GM12878 (cell line): Measurements from ENCODE around the gene DTNA. TPM values are rescaled to one million over a fixed set of nuclear protein-coding genes. Genes with fewer than 3 reads are reported as not detected.

Experiments
- ATAC-seq: fragments of 200-7000 bp; cut with Tn5 transposase; 3 replicates; pipeline ENCODE4 v1.9.1; 2020; ENCODE audit warnings: mild to moderate bottlenecking, moderate library complexity
- BruUV-seq: library from RNA; stranded (reverse); fragments of 400-500 nt; replicated peaks from 2 replicates; lab custom pipeline; 2021; lab: Mats Ljungman, UMichigan
- CTCF ChIA-PET: fragments of 300-600 bp; sonication (Branson Sonifier 250); formaldehyde crosslinking; extraction: SDS; loops from one replicate; lab custom pipeline; 2021; ENCODE audit warnings: inconsistent platforms; lab: Yijun Ruan, JAX
- POLR2A ChIA-PET: fragments of 350-600 bp; formaldehyde crosslinking; extraction: SDS; loops from one replicate; lab custom pipeline; 2021; ENCODE audit warnings: inconsistent platforms; lab: Charles Lee
- RAD21 ChIA-PET: fragments of 300-600 bp; sonication (Branson Sonifier 250); formaldehyde crosslinking; loops from one replicate; lab custom pipeline; 2023; ENCODE audit warnings: antibody characterized with exemption; ENCODE audit not compliant: unreplicated experiment; lab: Charles Lee
- SMC1A ChIA-PET: fragments of 300-600 bp; sonication (Branson Sonifier 250); formaldehyde crosslinking; loops from one replicate; lab custom pipeline; 2023; ENCODE audit not compliant: unreplicated experiment, uncharacterized antibody; lab: Charles Lee
- DNase-seq: peaks from one replicate; pipeline ENCODE4 v3.0.0-alpha.2; 2011; ENCODE audit warnings: low read depth, low spot score
- FAIRE-seq: peaks from 3 replicates; lab custom pipeline; 2011; peaks lifted over from hg19 to GRCh38; lab: Jason Lieb, UNC
- H2AFZ ChIP-seq: 2 replicates; pipeline ENCODE4 v1.6.0; 2011; ENCODE audit warnings: low read depth, low read length, control low read depth; ENCODE audit not compliant: control insufficient read depth
- H3K27ac ChIP-seq: 2 replicates; pipeline ENCODE4 v1.5.1; 2011; ENCODE audit warnings: control low read depth; ENCODE audit not compliant: control insufficient read depth, insufficient read depth
- H3K27me3 ChIP-seq, 2 experiments: replicated peaks in 1 of 2; 2 replicates each; pipeline versions ENCODE4 v1.6.0 to v1.6.1; 2011; ENCODE audit warnings: low read length in 1 of 2; ENCODE audit not compliant: control insufficient read depth in 2 of 2, insufficient read depth in 2 of 2
- H3K36me3 ChIP-seq, 2 experiments: 2 replicates each; pipeline ENCODE4 v1.5.1; 2011; ENCODE audit warnings: low read length in 1 of 2; ENCODE audit not compliant: control insufficient read depth in 2 of 2, insufficient read depth in 2 of 2
- H3K4me1 ChIP-seq: 2 replicates; pipeline ENCODE4 v1.6.1; 2011; ENCODE audit warnings: mild to moderate bottlenecking, low read length, moderate library complexity, mixed read lengths; ENCODE audit not compliant: control insufficient read depth, insufficient read depth
- H3K4me2 ChIP-seq: 2 replicates; pipeline ENCODE4 v1.6.0; 2011; ENCODE audit warnings: control low read depth; ENCODE audit not compliant: control insufficient read depth, insufficient read depth
- H3K4me3 ChIP-seq: fragments of 200-600 bp; sonication (generic); 2 replicates; pipeline ENCODE4 v1.5.1; 2016
- H3K79me2 ChIP-seq: 2 replicates; pipeline ENCODE4 v1.6.0; 2011; ENCODE audit warnings: low read length; ENCODE audit not compliant: control insufficient read depth, insufficient read depth
- H3K9ac ChIP-seq: 2 replicates; pipeline ENCODE4 v1.8.0; 2011; ENCODE audit warnings: low read length, control low read depth, mixed read lengths; ENCODE audit not compliant: control insufficient read depth, insufficient read depth
- H3K9me3 ChIP-seq: replicated peaks from 3 replicates; pipeline ENCODE4 v1.5.1; 2011; ENCODE audit warnings: mild to moderate bottlenecking, low read length; ENCODE audit not compliant: control insufficient read depth, insufficient read depth
- H4K20me1 ChIP-seq: 2 replicates; pipeline ENCODE4 v1.6.0; 2011; ENCODE audit not compliant: control insufficient read depth, insufficient read depth
- ETV6 ChIP-seq, 2 experiments: fragments of 450-650 bp in 1 of 2; IDR thresholded peaks in 1 of 2; conservative IDR thresholded peaks in 1 of 2; 2 replicates each; pipeline ENCODE4 v1.6.1; 2014; ENCODE audit warnings: antibody characterized with exemption in 1 of 2, borderline replicate concordance in 1 of 2, low read depth in 1 of 2, mild to moderate bottlenecking in 1 of 2, moderate library complexity in 1 of 2
- FOS ChIP-seq: IDR thresholded peaks from 3 replicates; pipeline ENCODE4 v1.6.1; 2011; ENCODE audit warnings: borderline replicate concordance; ENCODE audit not compliant: insufficient read length; ENCODE audit errors: extremely low read depth
- FOXK2 ChIP-seq: fragments of 450-650 bp; IDR thresholded peaks from 2 replicates; pipeline ENCODE4 v1.6.1; 2017; ENCODE audit warnings: mild to moderate bottlenecking, moderate library complexity
- IKZF2 ChIP-seq, 2 experiments: fragments of 450-650 bp; IDR thresholded peaks; 2 replicates each; pipeline ENCODE4 v1.6.1; 2017; ENCODE audit warnings: mild to moderate bottlenecking in 2 of 2, moderate library complexity in 2 of 2
- MTA2 ChIP-seq: fragments of 450-650 bp; IDR thresholded peaks from 2 replicates; pipeline ENCODE4 v1.6.1; 2016; ENCODE audit warnings: low read depth, mild to moderate bottlenecking, moderate library complexity
- MXI1 ChIP-seq: fragments of 150-350 bp; IDR thresholded peaks from 2 replicates; pipeline ENCODE4 v1.6.1; 2011; ENCODE audit warnings: low read depth, mild to moderate bottlenecking, inconsistent platforms, low read length, improper control_type of control experiment
- NBN ChIP-seq: fragments of 450-650 bp; IDR thresholded peaks from 2 replicates; pipeline ENCODE4 v1.6.1; 2016
- POLR2A ChIP-seq: IDR thresholded peaks from 2 replicates; pipeline ENCODE4 v1.6.1; 2011; ENCODE audit warnings: low read depth, mild to moderate bottlenecking, low read length
- RAD51 ChIP-seq: fragments of 450-650 bp; IDR thresholded peaks from 2 replicates; pipeline ENCODE4 v1.6.1; 2016; ENCODE audit warnings: moderate library complexity, mild to moderate bottlenecking, inconsistent platforms
- RFX5 ChIP-seq: IDR thresholded peaks from 2 replicates; pipeline ENCODE4 v1.6.1; 2011; ENCODE audit warnings: low read depth, low read length, improper control_type of control experiment
- SP1 ChIP-seq: IDR thresholded peaks from one replicate; pipeline ENCODE4 v1.6.1; 2011; ENCODE audit warnings: low read depth, low read length
- TARDBP ChIP-seq: IDR thresholded peaks from 2 replicates; pipeline ENCODE4 v1.6.1; 2016; ENCODE audit warnings: borderline replicate concordance
- TBL1XR1 ChIP-seq: IDR thresholded peaks from 2 replicates; pipeline ENCODE4 v1.6.1; 2012; ENCODE audit warnings: low read depth, low read length, improper control_type of control experiment
- TCF3 ChIP-seq: IDR thresholded peaks from 2 replicates; pipeline ENCODE4 v1.6.1; 2012; ENCODE audit warnings: low read depth, mild to moderate bottlenecking, low read length, borderline replicate concordance; ENCODE audit not compliant: insufficient read depth
- WRNIP1 ChIP-seq: IDR thresholded peaks from 2 replicates; pipeline ENCODE4 v1.6.1; 2011; ENCODE audit warnings: low read depth, low read length, improper control_type of control experiment, borderline replicate concordance
- ZBTB4 ChIP-seq: fragments of 450-650 bp; formaldehyde crosslinking; IDR thresholded peaks from 2 replicates; pipeline ENCODE4 v1.4.0; 2022; ENCODE audit warnings: mild to moderate bottlenecking, moderate library complexity
- WGBS: methylation state at CpG from one replicate; pipeline ENCODE4 v1.1.6; 2016; ENCODE audit warnings: low lambda C conversion rate; ENCODE audit not compliant: insufficient replicate concordance, insufficient coverage; ENCODE audit errors: missing lambda C conversion rate; 5-methylcytosine and 5-hydroxymethylcytosine counted together
- in situ Hi-C: fragments of 300-500 bp; cut with MboI; formaldehyde crosslinking; loops from 9 replicates; pipeline ENCODE4 v1.14.3; 2018; ENCODE audit warnings: mixed read lengths
- intact Hi-C: fragments of 100-400 bp; cut with micrococcal nuclease; formaldehyde crosslinking; loops from one replicate; pipeline ENCODE4 v1.14.2; 2022; ENCODE audit not compliant: unreplicated experiment
- polyA plus RNA-seq, 11 experiments: library from polyadenylated mRNA; depleted of rRNA in 4 of 11; unstranded in 6 of 11; stranded (reverse) in 5 of 11; fragments of >200 nt; fragmentation: Nextera tagmentation in 4 of 11; fragmentation: Illumina TruSeq in 1 of 11; extraction: Ambion mirVana in 4 of 11; extraction: Trizol in 1 of 11; gene quantifications; 1 replicate in 1 of 11; 2 replicates in 10 of 11; pipeline versions ENCODE4 v1.2.1 to v1.2.3, GENCODE V29; 2011 to 2016; ENCODE audit warnings: inconsistent platforms in 2 of 11, missing spikeins in 2 of 11, low read depth in 1 of 11
- total RNA-seq, 4 experiments: library from RNA; depleted of rRNA in 3 of 4; stranded (reverse); fragments of >200 nt in 3 of 4; fragmentation: Illumina TruSeq in 1 of 4; extraction: Trizol in 1 of 4; gene quantifications; 2 replicates each; pipeline versions ENCODE4 v1.2.1 to v1.2.3, GENCODE V29; 2013 to 2021
- TF ChIP-seq, protein P1 (sequence below): fragments of 450-650 bp; IDR thresholded peaks from 2 replicates; pipeline ENCODE4 v1.6.1; 2017; ENCODE audit warnings: mild to moderate bottlenecking, moderate library complexity
- TF ChIP-seq, protein P2 (sequence below): fragments of 450-650 bp; IDR thresholded peaks from 2 replicates; pipeline ENCODE4 v1.6.1; 2017; ENCODE audit warnings: mild to moderate bottlenecking

The DTNA gene
- total and polyA plus RNA-seq, 10 of the 15 experiments (the other 5 are each of a cell fraction or from before 2014, with no cell fraction given): 0.26 to 8.6 (median 0.53) TPM

GRCh38 chr18:34818064-34818463 lies 108.0 kb downstream of the DTNA start:
- Histone ChIP-seq H3K4me3 (no peak overlapping the region), H3K27ac (no peak overlapping the region), H3K4me1 (no peaks in the 10 kb centered on the region), H3K36me3 (no peaks in the 10 kb centered on the region), H4K20me1 (no peaks in the 10 kb centered on the region), H3K9ac (no peak overlapping the region), H3K9me3 (no peaks in the 10 kb centered on the region), H3K4me2 (no peak overlapping the region), H2AFZ (no peak overlapping the region), H3K79me2 (no peaks in the 10 kb centered on the region), H3K27me3 (no peaks in the 10 kb centered on the region; a peak in 1 of 4 replicates)
- in situ Hi-C loops: no loop called here
- ChIA-PET POLR2A (no interaction called here), CTCF (interaction anchor here (1.5 kb wide), 1 partner anchor 11 kb away, joined by 4 read pairs; no protein-coding TSS in a partner anchor), RAD21 (no interaction called here), SMC1A (interaction anchor here (1.2 kb wide), 1 partner anchor 25 kb away, joined by 3 read pairs; no protein-coding TSS in a partner anchor)
- WGBS: 43% methylated on average over 5 of the region's 5 CpGs
- intact Hi-C loops: no loop called here
- DNase-seq (no peak), FAIRE-seq (no peak), ATAC-seq (no peak)
- no TSS peak for BruUV-seq
- TF ChIP-seq RFX5 (no peak), WRNIP1 (no peak), MTA2 (no peak), TARDBP (no peak), SP1 (no peak), FOXK2 (no peak), ZBTB4 (CRISPR knock-in tag) (no peak), IKZF2 (IDR thresholded peaks at IDR 0.05) (no peak), MXI1 (no peak), NBN (no peak), RAD51 (no peak), POLR2A (no peak), FOS (no peak), TBL1XR1 (no peak), ETV6 (conservative IDR thresholded peaks at IDR 0.05 in 1 of 2, IDR thresholded peaks at IDR 0.05 in 1 of 2; ENCODE audit: borderline replicate concordance in 1 of 2, low read depth in 1 of 2) (no peak), TCF3 (no peak)
- TF ChIP-seq, protein P1, sequence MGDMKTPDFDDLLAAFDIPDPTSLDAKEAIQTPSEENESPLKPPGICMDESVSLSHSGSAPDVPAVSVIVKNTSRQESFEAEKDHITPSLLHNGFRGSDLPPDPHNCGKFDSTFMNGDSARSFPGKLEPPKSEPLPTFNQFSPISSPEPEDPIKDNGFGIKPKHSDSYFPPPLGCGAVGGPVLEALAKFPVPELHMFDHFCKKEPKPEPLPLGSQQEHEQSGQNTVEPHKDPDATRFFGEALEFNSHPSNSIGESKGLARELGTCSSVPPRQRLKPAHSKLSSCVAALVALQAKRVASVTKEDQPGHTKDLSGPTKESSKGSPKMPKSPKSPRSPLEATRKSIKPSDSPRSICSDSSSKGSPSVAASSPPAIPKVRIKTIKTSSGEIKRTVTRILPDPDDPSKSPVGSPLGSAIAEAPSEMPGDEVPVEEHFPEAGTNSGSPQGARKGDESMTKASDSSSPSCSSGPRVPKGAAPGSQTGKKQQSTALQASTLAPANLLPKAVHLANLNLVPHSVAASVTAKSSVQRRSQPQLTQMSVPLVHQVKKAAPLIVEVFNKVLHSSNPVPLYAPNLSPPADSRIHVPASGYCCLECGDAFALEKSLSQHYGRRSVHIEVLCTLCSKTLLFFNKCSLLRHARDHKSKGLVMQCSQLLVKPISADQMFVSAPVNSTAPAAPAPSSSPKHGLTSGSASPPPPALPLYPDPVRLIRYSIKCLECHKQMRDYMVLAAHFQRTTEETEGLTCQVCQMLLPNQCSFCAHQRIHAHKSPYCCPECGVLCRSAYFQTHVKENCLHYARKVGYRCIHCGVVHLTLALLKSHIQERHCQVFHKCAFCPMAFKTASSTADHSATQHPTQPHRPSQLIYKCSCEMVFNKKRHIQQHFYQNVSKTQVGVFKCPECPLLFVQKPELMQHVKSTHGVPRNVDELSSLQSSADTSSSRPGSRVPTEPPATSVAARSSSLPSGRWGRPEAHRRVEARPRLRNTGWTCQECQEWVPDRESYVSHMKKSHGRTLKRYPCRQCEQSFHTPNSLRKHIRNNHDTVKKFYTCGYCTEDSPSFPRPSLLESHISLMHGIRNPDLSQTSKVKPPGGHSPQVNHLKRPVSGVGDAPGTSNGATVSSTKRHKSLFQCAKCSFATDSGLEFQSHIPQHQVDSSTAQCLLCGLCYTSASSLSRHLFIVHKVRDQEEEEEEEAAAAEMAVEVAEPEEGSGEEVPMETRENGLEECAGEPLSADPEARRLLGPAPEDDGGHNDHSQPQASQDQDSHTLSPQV: no peak
- TF ChIP-seq, protein P2, sequence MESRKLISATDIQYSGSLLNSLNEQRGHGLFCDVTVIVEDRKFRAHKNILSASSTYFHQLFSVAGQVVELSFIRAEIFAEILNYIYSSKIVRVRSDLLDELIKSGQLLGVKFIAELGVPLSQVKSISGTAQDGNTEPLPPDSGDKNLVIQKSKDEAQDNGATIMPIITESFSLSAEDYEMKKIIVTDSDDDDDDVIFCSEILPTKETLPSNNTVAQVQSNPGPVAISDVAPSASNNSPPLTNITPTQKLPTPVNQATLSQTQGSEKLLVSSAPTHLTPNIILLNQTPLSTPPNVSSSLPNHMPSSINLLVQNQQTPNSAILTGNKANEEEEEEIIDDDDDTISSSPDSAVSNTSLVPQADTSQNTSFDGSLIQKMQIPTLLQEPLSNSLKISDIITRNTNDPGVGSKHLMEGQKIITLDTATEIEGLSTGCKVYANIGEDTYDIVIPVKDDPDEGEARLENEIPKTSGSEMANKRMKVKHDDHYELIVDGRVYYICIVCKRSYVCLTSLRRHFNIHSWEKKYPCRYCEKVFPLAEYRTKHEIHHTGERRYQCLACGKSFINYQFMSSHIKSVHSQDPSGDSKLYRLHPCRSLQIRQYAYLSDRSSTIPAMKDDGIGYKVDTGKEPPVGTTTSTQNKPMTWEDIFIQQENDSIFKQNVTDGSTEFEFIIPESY: no peak
